Measurements from ENCODE around the gene LRBA.

Gene LRBA

GRCh38 chr4:150343796-150344195, 671.3 kb downstream of the LRBA start:
- DNase-seq = no peak

GRCh38 chr4:150342945-150343344, 672.1 kb downstream of the LRBA start:
- DNase-seq = no peak

GRCh38 chr4:150337734-150338133, 677.4 kb downstream of the LRBA start:
- no peak for DNase-seq

GRCh38 chr4:150336676-150337412, 678.2 kb downstream of the LRBA start:
- no peak for DNase-seq

- no peak for DNase-seq
These were observed 682.1 kb downstream of the LRBA start for GRCh38 chr4:150332961-150333360.

GRCh38 chr4:150332086-150332485, 683.0 kb downstream of the LRBA start:
- no peak for DNase-seq

- no peak for DNase-seq
These were observed 685.7 kb downstream of the LRBA start for GRCh38 chr4:150329373-150329772.

- no peak for DNase-seq
These were observed 686.6 kb downstream of the LRBA start for GRCh38 chr4:150328496-150328895.

- DNase-seq = no peak
These were observed 687.8 kb downstream of the LRBA start for GRCh38 chr4:150327262-150327780.

GRCh38 chr4:150325872-150326271, 689.2 kb downstream of the LRBA start:
- no peak for DNase-seq

GRCh38 chr4:150323406-150324325, 691.4 kb downstream of the LRBA start:
- no peak for DNase-seq

- DNase-seq = no peak
These were observed 692.4 kb downstream of the LRBA start for GRCh38 chr4:150322646-150323045.

GRCh38 chr4:150321113-150321512, 694.0 kb downstream of the LRBA start:
- no peak for DNase-seq

GRCh38 chr4:150318971-150319370, 696.1 kb downstream of the LRBA start:
- no peak for DNase-seq

GRCh38 chr4:150318527-150318926, 696.6 kb downstream of the LRBA start:
- DNase-seq = no peak

- no peak for DNase-seq
These were observed 698.5 kb downstream of the LRBA start for GRCh38 chr4:150316332-150317205.

GRCh38 chr4:150315691-150316090, 699.4 kb downstream of the LRBA start:
- no peak for DNase-seq

- DNase-seq = no peak
These were observed 699.9 kb downstream of the LRBA start for GRCh38 chr4:150315175-150315574.

- no peak for DNase-seq
These were observed 701.1 kb downstream of the LRBA start for GRCh38 chr4:150314031-150314430.

- no peak for DNase-seq
These were observed 704.8 kb downstream of the LRBA start for GRCh38 chr4:150310159-150310895.

- no peak for DNase-seq
These were observed 706.1 kb downstream of the LRBA start for GRCh38 chr4:150308824-150309472.

GRCh38 chr4:150306719-150307118, 708.4 kb downstream of the LRBA start:
- DNase-seq = no peak

All from CD4-positive, alpha-beta T cell treated with Interleukin-12 subunit alpha and Interleukin-12 subunit beta, for 1 hour (primary cell).